GM12891 (cell line): ENCODE results near the gene COL1A2.

Source experiments
- POLR2A ChIP-seq: IDR thresholded peaks from 2 replicates; pipeline ENCODE4 v1.6.1; 2011; ENCODE audit warnings: low read depth, low read length, control low read depth
- POLR2AphosphoS5 ChIP-seq: IDR thresholded peaks from 2 replicates; pipeline ENCODE4 v1.6.1; 2011; ENCODE audit warnings: low read depth, low read length, control low read depth
- SPI1 ChIP-seq: IDR thresholded peaks from 2 replicates; pipeline ENCODE4 v1.6.1; 2011; ENCODE audit warnings: low read depth, low read length, control low read depth
- TAF1 ChIP-seq: IDR thresholded peaks from 2 replicates; pipeline ENCODE4 v1.6.1; 2011; ENCODE audit warnings: low read depth, low read length, control low read depth

DNA sequence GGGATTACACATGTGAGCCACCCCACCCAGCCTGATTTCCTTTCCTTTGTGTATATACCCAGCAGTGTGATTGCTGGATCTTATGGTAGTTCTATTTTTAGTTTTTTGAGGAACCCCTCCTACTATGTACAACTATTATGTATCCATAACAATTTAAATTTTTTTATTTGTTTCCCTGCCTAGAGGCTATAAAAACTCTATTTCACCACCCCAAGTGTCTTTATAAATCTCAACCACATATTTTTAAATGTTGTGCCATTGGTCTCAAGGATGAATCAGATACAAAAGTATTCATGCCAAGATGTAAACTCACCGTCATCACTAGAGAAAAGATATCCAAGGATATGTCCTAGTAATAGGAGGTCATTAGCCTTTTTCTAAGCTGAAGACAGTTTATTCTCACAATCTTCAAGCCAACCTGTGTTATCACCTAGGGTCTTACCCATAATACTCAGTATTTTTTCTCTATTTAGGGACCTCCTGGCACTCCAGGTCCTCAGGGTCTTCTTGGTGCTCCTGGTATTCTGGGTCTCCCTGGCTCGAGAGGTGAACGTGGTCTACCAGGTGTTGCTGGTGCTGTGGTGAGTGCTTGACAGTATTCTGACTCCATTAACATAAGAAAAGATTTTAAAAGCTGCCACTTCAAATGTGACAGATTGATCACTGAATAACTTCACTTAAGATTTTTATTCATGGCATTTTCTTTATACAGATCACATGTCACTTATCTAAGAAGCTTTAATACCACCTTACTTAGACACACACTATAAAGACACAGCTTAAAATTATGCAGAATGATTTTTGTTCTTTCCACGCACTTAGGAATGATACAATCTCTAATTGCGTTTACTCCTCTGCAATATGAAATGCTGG is 29.4 kb downstream of the COL1A2 start:
- TF ChIP-seq TAF1, result no peak
- no peak for TF ChIP-seq POLR2A
- no peak for TF ChIP-seq POLR2AphosphoS5
- no peak for TF ChIP-seq SPI1
